ENCODE measurements around the gene SEZ6L2. TPM values are rescaled to one million over a fixed set of nuclear protein-coding genes. Genes with fewer than 3 reads are reported as not detected.
A peak's percentile ranks its signal among the peaks of the same experiment; 100 is the strongest.

The SEZ6L2 gene
- total and polyA plus RNA-seq, 9 of the 15 experiments (the other 6 are each of a cell fraction or from before 2014, with no cell fraction given), result 0.10 to 2.1 (median 0.72) TPM

DNA sequence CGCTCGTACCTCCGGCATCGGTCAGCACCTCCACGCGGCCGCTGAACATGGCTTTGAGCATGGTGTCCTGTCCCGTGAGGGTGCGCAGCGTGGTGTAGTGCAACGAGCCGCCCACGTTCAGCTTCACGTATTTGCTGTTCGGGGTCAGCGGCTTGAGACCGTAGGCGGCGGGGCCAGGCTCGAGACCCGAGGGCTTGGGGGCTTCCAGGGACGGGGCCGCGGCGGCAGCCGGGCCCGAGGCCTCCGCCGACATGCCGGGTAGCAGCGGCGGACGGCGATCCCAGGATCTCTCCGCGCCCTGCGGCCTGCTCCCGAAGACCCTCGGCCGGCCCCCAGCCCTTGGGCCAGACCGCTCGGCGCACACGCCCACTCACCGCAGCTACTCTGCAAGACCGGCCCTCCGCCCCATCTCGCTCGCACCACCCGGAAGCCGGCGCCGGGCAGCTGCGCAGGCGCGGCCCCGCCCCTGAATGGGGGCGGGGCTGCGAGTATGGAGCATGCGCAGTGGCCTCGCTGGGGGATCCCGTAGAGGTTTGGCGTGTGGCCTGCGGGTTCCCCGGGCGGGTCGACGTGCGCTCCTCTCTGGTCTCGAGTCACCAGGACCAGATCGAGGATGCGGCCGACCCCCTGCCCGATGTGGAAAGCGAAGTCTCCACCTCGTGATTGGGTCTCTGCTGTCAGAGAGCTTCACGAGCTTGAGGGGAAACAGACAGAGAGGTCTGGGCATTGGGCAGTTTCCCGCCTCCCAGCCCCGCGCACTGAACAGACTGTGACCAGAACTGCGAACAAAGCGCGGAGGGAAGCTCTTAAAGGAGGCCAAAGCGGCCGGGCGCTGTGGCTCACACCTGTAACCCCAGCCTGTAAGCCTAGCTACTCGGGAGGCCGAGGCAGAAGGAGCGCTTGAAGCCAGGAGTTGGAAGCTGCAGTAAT is 26.7 kb upstream of the SEZ6L2 start, which contains the start of gene KCTD13 (continued):
- TF ChIP-seq, protein P1, sequence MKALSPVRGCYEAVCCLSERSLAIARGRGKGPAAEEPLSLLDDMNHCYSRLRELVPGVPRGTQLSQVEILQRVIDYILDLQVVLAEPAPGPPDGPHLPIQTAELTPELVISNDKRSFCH (CRISPR knock-in tag; IDR thresholded peaks at IDR 0.05), result no peak
- TF ChIP-seq, protein P1 (tag; IDR thresholded peaks at IDR 0.05), result 0 out of 2 replicates have a peak, but pooled peaks have one; percentile 16
- TF ChIP-seq, protein P2, sequence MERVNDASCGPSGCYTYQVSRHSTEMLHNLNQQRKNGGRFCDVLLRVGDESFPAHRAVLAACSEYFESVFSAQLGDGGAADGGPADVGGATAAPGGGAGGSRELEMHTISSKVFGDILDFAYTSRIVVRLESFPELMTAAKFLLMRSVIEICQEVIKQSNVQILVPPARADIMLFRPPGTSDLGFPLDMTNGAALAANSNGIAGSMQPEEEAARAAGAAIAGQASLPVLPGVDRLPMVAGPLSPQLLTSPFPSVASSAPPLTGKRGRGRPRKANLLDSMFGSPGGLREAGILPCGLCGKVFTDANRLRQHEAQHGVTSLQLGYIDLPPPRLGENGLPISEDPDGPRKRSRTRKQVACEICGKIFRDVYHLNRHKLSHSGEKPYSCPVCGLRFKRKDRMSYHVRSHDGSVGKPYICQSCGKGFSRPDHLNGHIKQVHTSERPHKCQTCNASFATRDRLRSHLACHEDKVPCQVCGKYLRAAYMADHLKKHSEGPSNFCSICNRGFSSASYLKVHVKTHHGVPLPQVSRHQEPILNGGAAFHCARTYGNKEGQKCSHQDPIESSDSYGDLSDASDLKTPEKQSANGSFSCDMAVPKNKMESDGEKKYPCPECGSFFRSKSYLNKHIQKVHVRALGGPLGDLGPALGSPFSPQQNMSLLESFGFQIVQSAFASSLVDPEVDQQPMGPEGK (CRISPR knock-in tag; IDR thresholded peaks at IDR 0.05; ENCODE audit: borderline replicate concordance), result peak; percentile 49; the same call in 1 of the 2 replicates
- TF ChIP-seq ZNF263 (CRISPR knock-in tag; IDR thresholded peaks at IDR 0.05; ENCODE audit: borderline replicate concordance), result 0 out of 2 replicates have a peak, but pooled peaks have one; percentile 6
- peak; percentile 51; the same call in 1 of the 2 replicates for TF ChIP-seq MYC (IDR thresholded peaks at IDR 0.05; ENCODE audit: low read depth, low read length)
- no peak for TF ChIP-seq MYC (CRISPR knock-in tag; IDR thresholded peaks at IDR 0.05; ENCODE audit: borderline replicate concordance, low read depth)
- TF ChIP-seq ELF1 (tag; IDR thresholded peaks at IDR 0.05), result peak; percentile 92
- TF ChIP-seq STAG1 (CRISPR knock-in tag; IDR thresholded peaks at IDR 0.05; ENCODE audit: borderline replicate concordance), result 0 out of 2 replicates have a peak, but pooled peaks have one; percentile 17
- TF ChIP-seq KLF6 (CRISPR knock-in tag; IDR thresholded peaks at IDR 0.05; ENCODE audit: borderline replicate concordance), result no peak
- peak in 1 of 3 experiments; percentile 46 for TF ChIP-seq YY1 (IDR thresholded peaks at IDR 0.05; ENCODE audit: borderline replicate concordance in 1 of 3, control insufficient read depth in 1 of 3, extremely low read depth in 1 of 3, insufficient read depth in 3 of 3, insufficient read length in 1 of 3, insufficient replicate concordance in 2 of 3, low read depth in 1 of 3, low read length in 2 of 3)
- TF ChIP-seq C11orf30 (IDR thresholded peaks at IDR 0.05; ENCODE audit: low read depth), result no peak
- TF ChIP-seq GATAD2B (IDR thresholded peaks at IDR 0.05; ENCODE audit: borderline replicate concordance), result 0 out of 2 replicates have a peak, but pooled peaks have one; percentile 49
- TF ChIP-seq ZNF24 (IDR thresholded peaks at IDR 0.05), result 0 out of 2 replicates have a peak, but pooled peaks have one; percentile 25
- TF ChIP-seq, protein P3, sequence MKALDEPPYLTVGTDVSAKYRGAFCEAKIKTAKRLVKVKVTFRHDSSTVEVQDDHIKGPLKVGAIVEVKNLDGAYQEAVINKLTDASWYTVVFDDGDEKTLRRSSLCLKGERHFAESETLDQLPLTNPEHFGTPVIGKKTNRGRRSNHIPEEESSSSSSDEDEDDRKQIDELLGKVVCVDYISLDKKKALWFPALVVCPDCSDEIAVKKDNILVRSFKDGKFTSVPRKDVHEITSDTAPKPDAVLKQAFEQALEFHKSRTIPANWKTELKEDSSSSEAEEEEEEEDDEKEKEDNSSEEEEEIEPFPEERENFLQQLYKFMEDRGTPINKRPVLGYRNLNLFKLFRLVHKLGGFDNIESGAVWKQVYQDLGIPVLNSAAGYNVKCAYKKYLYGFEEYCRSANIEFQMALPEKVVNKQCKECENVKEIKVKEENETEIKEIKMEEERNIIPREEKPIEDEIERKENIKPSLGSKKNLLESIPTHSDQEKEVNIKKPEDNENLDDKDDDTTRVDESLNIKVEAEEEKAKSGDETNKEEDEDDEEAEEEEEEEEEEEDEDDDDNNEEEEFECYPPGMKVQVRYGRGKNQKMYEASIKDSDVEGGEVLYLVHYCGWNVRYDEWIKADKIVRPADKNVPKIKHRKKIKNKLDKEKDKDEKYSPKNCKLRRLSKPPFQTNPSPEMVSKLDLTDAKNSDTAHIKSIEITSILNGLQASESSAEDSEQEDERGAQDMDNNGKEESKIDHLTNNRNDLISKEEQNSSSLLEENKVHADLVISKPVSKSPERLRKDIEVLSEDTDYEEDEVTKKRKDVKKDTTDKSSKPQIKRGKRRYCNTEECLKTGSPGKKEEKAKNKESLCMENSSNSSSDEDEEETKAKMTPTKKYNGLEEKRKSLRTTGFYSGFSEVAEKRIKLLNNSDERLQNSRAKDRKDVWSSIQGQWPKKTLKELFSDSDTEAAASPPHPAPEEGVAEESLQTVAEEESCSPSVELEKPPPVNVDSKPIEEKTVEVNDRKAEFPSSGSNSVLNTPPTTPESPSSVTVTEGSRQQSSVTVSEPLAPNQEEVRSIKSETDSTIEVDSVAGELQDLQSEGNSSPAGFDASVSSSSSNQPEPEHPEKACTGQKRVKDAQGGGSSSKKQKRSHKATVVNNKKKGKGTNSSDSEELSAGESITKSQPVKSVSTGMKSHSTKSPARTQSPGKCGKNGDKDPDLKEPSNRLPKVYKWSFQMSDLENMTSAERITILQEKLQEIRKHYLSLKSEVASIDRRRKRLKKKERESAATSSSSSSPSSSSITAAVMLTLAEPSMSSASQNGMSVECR (CRISPR knock-in tag; IDR thresholded peaks at IDR 0.05), result no peak; the same call in 1 of the 2 replicates
- TF ChIP-seq, protein P4, sequence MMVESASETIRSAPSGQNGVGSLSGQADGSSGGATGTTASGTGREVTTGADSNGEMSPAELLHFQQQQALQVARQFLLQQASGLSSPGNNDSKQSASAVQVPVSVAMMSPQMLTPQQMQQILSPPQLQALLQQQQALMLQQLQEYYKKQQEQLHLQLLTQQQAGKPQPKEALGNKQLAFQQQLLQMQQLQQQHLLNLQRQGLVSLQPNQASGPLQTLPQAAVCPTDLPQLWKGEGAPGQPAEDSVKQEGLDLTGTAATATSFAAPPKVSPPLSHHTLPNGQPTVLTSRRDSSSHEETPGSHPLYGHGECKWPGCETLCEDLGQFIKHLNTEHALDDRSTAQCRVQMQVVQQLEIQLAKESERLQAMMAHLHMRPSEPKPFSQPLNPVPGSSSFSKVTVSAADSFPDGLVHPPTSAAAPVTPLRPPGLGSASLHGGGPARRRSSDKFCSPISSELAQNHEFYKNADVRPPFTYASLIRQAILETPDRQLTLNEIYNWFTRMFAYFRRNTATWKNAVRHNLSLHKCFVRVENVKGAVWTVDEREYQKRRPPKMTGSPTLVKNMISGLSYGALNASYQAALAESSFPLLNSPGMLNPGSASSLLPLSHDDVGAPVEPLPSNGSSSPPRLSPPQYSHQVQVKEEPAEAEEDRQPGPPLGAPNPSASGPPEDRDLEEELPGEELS (CRISPR knock-in tag; IDR thresholded peaks at IDR 0.05; ENCODE audit: borderline replicate concordance), result 0 out of 2 replicates have a peak, but pooled peaks have one; percentile 43
- peak; percentile 95 for TF ChIP-seq RB1 (IDR thresholded peaks at IDR 0.05; ENCODE audit: low read depth)

Measured in K562 (cell line).